GM21390 (cell line): ENCODE results near the gene MAPK14.
"Not testable (repeated sequence)": the region's sequence is repeated elsewhere in the genome, so short reads cannot be mapped to it uniquely, and the experiment has no call there.

Experiments
- ATAC-seq: cut with Tn5 transposase; IDR thresholded peaks from one replicate; pipeline ENCODE4 v1.9.1; 2021; ENCODE audit not compliant: unreplicated experiment

MAPK14 gene

GRCh38 chr6:36027501-36028087 lies at the start of gene MAPK14:
Gene MAPK14, plus strand, starts transcription at chr6:36027808. Its CDS starts 350 bp downstream, at chr6:36028158.
- peak; percentile 85 for ATAC-seq

- not testable (repeated sequence) for ATAC-seq
Measured at GRCh38 chr6:35980126-35980525, 47.5 kb upstream of the MAPK14 start.

- no peak for ATAC-seq
Measured at GRCh38 chr6:35980991-35981645, 46.5 kb upstream of the MAPK14 start.

- ATAC-seq = no peak
Measured at GRCh38 chr6:35984701-35985100, 42.9 kb upstream of the MAPK14 start.

GRCh38 chr6:35988047-35988446 lies 39.6 kb upstream of the MAPK14 start:
- ATAC-seq = not testable (repeated sequence)

GRCh38 chr6:35993150-35993549 lies 34.5 kb upstream of the MAPK14 start:
- no peak for ATAC-seq

GRCh38 chr6:36000451-36000850 lies 27.2 kb upstream of the MAPK14 start:
- no peak for ATAC-seq

GRCh38 chr6:36015666-36016065 lies 11.9 kb upstream of the MAPK14 start:
- no peak for ATAC-seq

- no peak for ATAC-seq
Measured at GRCh38 chr6:36018339-36018738, 9.3 kb upstream of the MAPK14 start.

- no peak for ATAC-seq
Measured at GRCh38 chr6:36019167-36019566, 8.4 kb upstream of the MAPK14 start.

GRCh38 chr6:36020154-36020553 lies 7.5 kb upstream of the MAPK14 start:
- no peak for ATAC-seq

GRCh38 chr6:36023996-36024795 lies 3.4 kb upstream of the MAPK14 start, which contains the start of gene SLC26A8:
Gene SLC26A8, minus strand, starts transcription at chr6:36024641. Its CDS starts 4,934 bp downstream, at chr6:36019707.
- no peak for ATAC-seq

GRCh38 chr6:36025260-36025931 lies 2.2 kb upstream of the MAPK14 start:
- no peak for ATAC-seq

GRCh38 chr6:36025932-36026327 lies 1.7 kb upstream of the MAPK14 start:
- no peak for ATAC-seq

- peak; percentile 25 for ATAC-seq
Measured at GRCh38 chr6:36028088-36028876, 674 bp downstream of the MAPK14 start.

- ATAC-seq = no peak
Measured at GRCh38 chr6:36028877-36029324, 1.3 kb downstream of the MAPK14 start.

- ATAC-seq = no peak
Measured at GRCh38 chr6:36029464-36029863, 1.9 kb downstream of the MAPK14 start.

GRCh38 chr6:36032261-36032660 lies 4.7 kb downstream of the MAPK14 start:
- ATAC-seq = no peak

- not testable (repeated sequence) for ATAC-seq
Measured at GRCh38 chr6:36033144-36033543, 5.5 kb downstream of the MAPK14 start.

- ATAC-seq = no peak
Measured at GRCh38 chr6:36033935-36034334, 6.3 kb downstream of the MAPK14 start.
